Endothelial cell of umbilical vein (primary cell): ENCODE data around the gene ZBTB7B. TPM values are rescaled to one million over a fixed set of nuclear protein-coding genes. Genes with fewer than 3 reads are reported as not detected.

ENCODE experiments used
- BruUV-seq: library from RNA; stranded (reverse); fragments of 400-500 nt; replicated peaks from 2 replicates; lab custom pipeline; 2021; lab: Mats Ljungman, UMichigan
- CTCF ChIA-PET: fragments of 300-600, 350-600 bp; sonication (Branson Sonifier 250); formaldehyde crosslinking; loops from one replicate; lab custom pipeline; 2021; ENCODE audit warnings: antibody characterized with exemption, inconsistent platforms; lab: Charles Lee
- POLR2A ChIA-PET: fragments of 300-600, 350-600 bp; sonication (Branson Sonifier 250); formaldehyde crosslinking; loops from one replicate; lab custom pipeline; 2021; ENCODE audit warnings: antibody characterized with exemption, inconsistent platforms; lab: Charles Lee
- DNase-seq: peaks from one replicate; pipeline ENCODE4 v3.0.0-alpha.2; 2011; ENCODE audit warnings: low read depth, low spot score
- FAIRE-seq: peaks from 2 replicates; lab custom pipeline; 2011; peaks lifted over from hg19 to GRCh38; lab: Jason Lieb, UNC
- H2AFZ ChIP-seq: 2 replicates; pipeline ENCODE4 v1.6.0; 2012; ENCODE audit warnings: low read depth, low read length, control low read depth, inconsistent platforms
- H3K27ac ChIP-seq: 2 replicates; pipeline ENCODE4 v1.5.1; 2011; ENCODE audit warnings: low read depth, mild to moderate bottlenecking, control low read depth, low read length, moderate library complexity; ENCODE audit not compliant: insufficient read depth
- H3K27me3 ChIP-seq, 2 experiments: 2 replicates each; pipeline versions ENCODE4 v1.6.0 to v1.6.1; 2011; ENCODE audit warnings: low read length in 2 of 2, mixed read lengths in 1 of 2; ENCODE audit not compliant: control insufficient read depth in 2 of 2, insufficient read depth in 2 of 2
- H3K36me3 ChIP-seq, 2 experiments: 2 replicates in 1 of 2; 3 replicates in 1 of 2; pipeline ENCODE4 v1.5.1; 2011; ENCODE audit warnings: low read length in 2 of 2, mild to moderate bottlenecking in 1 of 2, moderate library complexity in 1 of 2; ENCODE audit not compliant: control insufficient read depth in 2 of 2, insufficient read depth in 2 of 2; ENCODE audit errors: extremely low read depth in 1 of 2
- H3K4me1 ChIP-seq: 3 replicates; pipeline ENCODE4 v1.5.1; 2011; ENCODE audit warnings: mild to moderate bottlenecking, low read length; ENCODE audit not compliant: control insufficient read depth, insufficient read depth; ENCODE audit errors: extremely low read depth
- H3K4me2 ChIP-seq: 2 replicates; pipeline ENCODE4 v1.6.1; 2011; ENCODE audit warnings: low read length, control low read depth, mixed read lengths; ENCODE audit not compliant: insufficient read depth
- H3K4me3 ChIP-seq, 3 experiments: fragments of 200-600 bp in 1 of 3; sonication (generic), shearing (Covaris generic) in 1 of 3; replicated peaks in 1 of 3; 2 replicates each; pipeline ENCODE4 v1.5.1; 2011 to 2016; ENCODE audit warnings: control low read depth in 3 of 3, low read length in 3 of 3, mild to moderate bottlenecking in 2 of 3, inconsistent platforms in 1 of 3, low read depth in 1 of 3, moderate library complexity in 1 of 3; ENCODE audit not compliant: insufficient read depth in 1 of 3
- H3K79me2 ChIP-seq: 2 replicates; pipeline ENCODE4 v1.6.0; 2012; ENCODE audit warnings: low read length, inconsistent platforms; ENCODE audit not compliant: control insufficient read depth, insufficient read depth
- H3K9ac ChIP-seq: replicated peaks from 2 replicates; pipeline ENCODE3; 2011; ENCODE audit warnings: low read length, control low read depth; ENCODE audit not compliant: insufficient read depth; ENCODE audit errors: extremely low read depth
- H3K9me1 ChIP-seq: replicated peaks from 3 replicates; pipeline ENCODE4 v1.6.0; 2011; ENCODE audit warnings: mild to moderate bottlenecking, low read length; ENCODE audit not compliant: control insufficient read depth, insufficient read depth; ENCODE audit errors: extremely low read depth
- H3K9me3 ChIP-seq: replicated peaks from 2 replicates; pipeline ENCODE4 v1.5.1; 2012; ENCODE audit warnings: low read length, inconsistent platforms; ENCODE audit not compliant: control insufficient read depth, insufficient read depth
- H4K20me1 ChIP-seq: replicated peaks from 2 replicates; pipeline ENCODE3; 2011; ENCODE audit warnings: mild to moderate bottlenecking, low read length; ENCODE audit not compliant: control insufficient read depth, insufficient read depth; ENCODE audit errors: extremely low read depth
- EZH2 ChIP-seq: IDR thresholded peaks from 2 replicates; pipeline ENCODE4 v1.6.1; 2012; ENCODE audit warnings: borderline replicate concordance, low read depth, mild to moderate bottlenecking, moderate library complexity, low read length, inconsistent platforms; ENCODE audit not compliant: severe bottlenecking
- MYC ChIP-seq: IDR thresholded peaks from one replicate; pipeline ENCODE4 v1.6.1; 2011; ENCODE audit warnings: mild to moderate bottlenecking, low read depth, low read length
- POLR2A ChIP-seq: IDR thresholded peaks from 2 replicates; pipeline ENCODE4 v1.6.1; 2012; ENCODE audit warnings: low read depth, mild to moderate bottlenecking, control low read depth, low read length
- dilution Hi-C: fragments of 300-500 bp; cut with MboI; formaldehyde crosslinking; loops from one replicate; pipeline ENCODE4 v1.15.0; 2019; ENCODE audit warnings: low sequenced_read_pairs; ENCODE audit not compliant: extremely low pct_ligation_motif_present
- intact Hi-C: fragments of 100-400 bp; cut with micrococcal nuclease; formaldehyde crosslinking; loops from one replicate; pipeline ENCODE4 v1.10.0; 2022
- polyA plus RNA-seq, 4 experiments: library from polyadenylated mRNA; depleted of rRNA in 3 of 4; stranded (reverse) in 3 of 4; unstranded in 1 of 4; fragments of >200 nt; gene quantifications; 2 replicates each; pipeline versions ENCODE4 v1.2.1 to v1.2.3, GENCODE V29; 2011 to 2012; ENCODE audit warnings: missing spikeins in 1 of 4
- total RNA-seq: library from RNA; stranded (reverse); gene quantifications from 2 replicates; pipeline ENCODE4 v1.2.3, GENCODE V29; 2021
- TF ChIP-seq, protein P1 (sequence below), 2 donors: IDR thresholded peaks; 1 replicate in 1 of 2; 2 replicates in 1 of 2; pipeline ENCODE4 v1.5.1; 2011; ENCODE audit warnings: low read length in 2 of 2, mild to moderate bottlenecking in 2 of 2, moderate library complexity in 2 of 2, control low read depth in 1 of 2, inconsistent platforms in 1 of 2, low read depth in 1 of 2; ENCODE audit not compliant: insufficient read depth in 1 of 2; ENCODE audit errors: extremely low read depth in 1 of 2

The ZBTB7B gene
- total and polyA plus RNA-seq, 2 donors (not counting 3 experiments of a cell fraction or from before 2014, with no cell fraction given) = 20.0 to 26.2 TPM

DNA sequence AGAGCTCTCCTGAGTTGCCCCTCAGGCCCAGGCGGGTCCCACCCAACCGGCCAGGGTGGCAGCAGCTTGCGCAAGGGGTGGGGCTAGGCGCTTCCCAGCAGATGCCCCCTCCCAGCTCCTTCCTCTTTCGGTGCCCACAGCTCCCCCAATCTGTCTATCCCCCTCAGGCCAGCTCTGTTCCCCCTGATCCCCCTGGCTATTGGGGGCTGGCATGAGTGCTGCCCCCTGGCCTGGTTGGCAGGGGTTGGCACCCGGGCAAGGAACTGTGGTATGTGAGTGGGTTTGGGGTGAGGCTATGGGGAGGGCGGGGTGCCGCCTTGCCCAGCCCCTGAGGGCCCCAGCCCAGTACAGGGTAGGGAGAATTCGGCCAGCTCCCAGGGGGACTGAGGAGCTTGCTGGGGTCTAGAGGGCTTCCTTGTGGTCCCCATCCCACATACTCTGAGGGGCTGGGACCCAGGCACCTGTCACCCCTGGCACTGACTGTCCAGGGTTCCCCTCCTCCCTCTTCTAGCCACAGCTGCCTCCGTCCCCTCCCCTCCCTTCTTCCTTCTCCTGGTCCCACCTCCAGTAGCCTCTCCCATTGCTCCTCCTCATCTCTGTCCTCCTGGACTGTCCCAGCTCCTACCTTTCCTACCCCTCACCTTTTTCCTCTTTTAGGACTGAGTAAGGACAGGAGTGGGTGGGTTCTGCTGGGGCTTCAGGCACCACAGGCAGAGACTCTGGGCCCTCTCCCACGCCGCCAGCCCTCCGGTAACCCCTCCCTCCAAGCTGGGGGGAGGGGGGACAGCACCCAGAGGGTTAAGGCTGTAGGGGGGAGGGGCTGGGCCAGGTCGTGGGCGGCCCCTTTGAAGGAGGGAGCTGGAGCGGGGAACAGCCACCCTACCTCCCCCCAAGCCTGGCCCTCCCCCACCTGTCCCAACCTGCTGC lies 5.7 kb downstream of the ZBTB7B start:
- no peak for DNase-seq
- TF ChIP-seq POLR2A (no peak), MYC (no peak)
- TF ChIP-seq, protein P1, sequence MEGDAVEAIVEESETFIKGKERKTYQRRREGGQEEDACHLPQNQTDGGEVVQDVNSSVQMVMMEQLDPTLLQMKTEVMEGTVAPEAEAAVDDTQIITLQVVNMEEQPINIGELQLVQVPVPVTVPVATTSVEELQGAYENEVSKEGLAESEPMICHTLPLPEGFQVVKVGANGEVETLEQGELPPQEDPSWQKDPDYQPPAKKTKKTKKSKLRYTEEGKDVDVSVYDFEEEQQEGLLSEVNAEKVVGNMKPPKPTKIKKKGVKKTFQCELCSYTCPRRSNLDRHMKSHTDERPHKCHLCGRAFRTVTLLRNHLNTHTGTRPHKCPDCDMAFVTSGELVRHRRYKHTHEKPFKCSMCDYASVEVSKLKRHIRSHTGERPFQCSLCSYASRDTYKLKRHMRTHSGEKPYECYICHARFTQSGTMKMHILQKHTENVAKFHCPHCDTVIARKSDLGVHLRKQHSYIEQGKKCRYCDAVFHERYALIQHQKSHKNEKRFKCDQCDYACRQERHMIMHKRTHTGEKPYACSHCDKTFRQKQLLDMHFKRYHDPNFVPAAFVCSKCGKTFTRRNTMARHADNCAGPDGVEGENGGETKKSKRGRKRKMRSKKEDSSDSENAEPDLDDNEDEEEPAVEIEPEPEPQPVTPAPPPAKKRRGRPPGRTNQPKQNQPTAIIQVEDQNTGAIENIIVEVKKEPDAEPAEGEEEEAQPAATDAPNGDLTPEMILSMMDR (IDR thresholded peaks at IDR 0.05; ENCODE audit: extremely low read depth in 1 of 2, insufficient read depth in 1 of 2, low read depth in 1 of 2, low read length in 2 of 2) = no peak
- Histone ChIP-seq H3K4me2 (no peak overlapping the region), H3K27ac (no peak overlapping the region), H4K20me1 (no peaks in the 10 kb centered on the region), H3K9me1 (no peaks in the 10 kb centered on the region), H3K27me3 (no peaks in the 10 kb centered on the region), H3K79me2 (peaks cover 13% of the 10 kb centered on the region), H3K9me3 (no peaks in the 10 kb centered on the region), H3K4me1 (peaks cover 12% of the 10 kb centered on the region), H3K9ac (no peak overlapping the region), H3K4me3 (no peak overlapping the region), H2AFZ (no peak overlapping the region), H3K36me3 (no peaks in the 10 kb centered on the region)
- no TSS peak for BruUV-seq
- POLR2A ChIA-PET = no interaction called here
- CTCF ChIA-PET = interaction anchor here (2.1 to 4.3 kb wide), 2 partner anchors 9 to 36 kb away, joined by 7 to 40 read pairs; no protein-coding TSS in a partner anchor
- dilution Hi-C loops = no loop called here
- intact Hi-C loops = no loop called here
- no peak for FAIRE-seq

DNA sequence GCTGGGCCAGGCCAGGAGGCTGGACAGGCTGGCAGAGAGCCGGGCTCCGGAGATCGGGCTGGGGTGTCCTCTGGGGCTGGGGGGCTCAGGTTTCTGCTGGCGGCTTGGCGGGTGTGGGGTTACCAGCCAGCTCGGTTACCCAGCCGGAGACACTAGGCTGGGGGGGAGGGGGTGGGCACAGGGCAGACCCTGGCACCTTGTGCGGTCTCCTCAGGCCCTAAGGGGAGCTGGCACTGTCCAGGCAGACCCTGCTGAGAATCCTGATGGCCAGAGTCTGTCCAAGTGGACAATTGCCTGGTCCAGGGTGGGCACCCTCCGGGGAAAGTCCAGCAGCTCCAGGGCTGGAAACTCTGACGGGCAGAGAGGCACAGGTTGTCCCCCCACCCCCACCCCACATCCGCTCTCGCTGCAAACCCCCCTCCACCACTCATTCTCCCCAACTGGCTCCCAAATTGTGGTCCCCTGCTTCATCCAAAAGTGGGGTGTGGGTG lies 6.7 kb downstream of the ZBTB7B start:
- dilution Hi-C loops (no loop called here), intact Hi-C loops (no loop called here)
- FAIRE-seq (no peak), DNase-seq (no peak)
- TF ChIP-seq EZH2 = no peak
- no peaks in the 10 kb centered on the region for H4K20me1 ChIP-seq
- H3K79me2 ChIP-seq = peaks cover 11% of the 10 kb centered on the region
- H3K4me2 ChIP-seq = no peak overlapping the region
- no peak overlapping the region for H2AFZ ChIP-seq
- H3K27ac ChIP-seq = no peak overlapping the region
- H3K9me3 ChIP-seq = no peaks in the 10 kb centered on the region
- BruUV-seq = no TSS peak
- H3K4me1 ChIP-seq = peaks cover 10% of the 10 kb centered on the region
- no peak overlapping the region for H3K9ac ChIP-seq
- H3K9me1 ChIP-seq = no peaks in the 10 kb centered on the region
- H3K4me3 ChIP-seq = no peak overlapping the region
- H3K27me3 ChIP-seq = no peaks in the 10 kb centered on the region
- ChIA-PET POLR2A (no interaction called here), CTCF (interaction anchor here (4.3 kb wide), 1 partner anchor 8 kb away, joined by 40 read pairs; no protein-coding TSS in a partner anchor)
- H3K36me3 ChIP-seq = no peaks in the 10 kb centered on the region
